ENCODE results near the gene NPPC.
A peak's percentile ranks its signal among the peaks of the same experiment; 100 is the strongest.
"Not testable (repeated sequence)": the region's sequence is repeated elsewhere in the genome, so short reads cannot be mapped to it uniquely, and the experiment has no call there.

Gene NPPC

DNA sequence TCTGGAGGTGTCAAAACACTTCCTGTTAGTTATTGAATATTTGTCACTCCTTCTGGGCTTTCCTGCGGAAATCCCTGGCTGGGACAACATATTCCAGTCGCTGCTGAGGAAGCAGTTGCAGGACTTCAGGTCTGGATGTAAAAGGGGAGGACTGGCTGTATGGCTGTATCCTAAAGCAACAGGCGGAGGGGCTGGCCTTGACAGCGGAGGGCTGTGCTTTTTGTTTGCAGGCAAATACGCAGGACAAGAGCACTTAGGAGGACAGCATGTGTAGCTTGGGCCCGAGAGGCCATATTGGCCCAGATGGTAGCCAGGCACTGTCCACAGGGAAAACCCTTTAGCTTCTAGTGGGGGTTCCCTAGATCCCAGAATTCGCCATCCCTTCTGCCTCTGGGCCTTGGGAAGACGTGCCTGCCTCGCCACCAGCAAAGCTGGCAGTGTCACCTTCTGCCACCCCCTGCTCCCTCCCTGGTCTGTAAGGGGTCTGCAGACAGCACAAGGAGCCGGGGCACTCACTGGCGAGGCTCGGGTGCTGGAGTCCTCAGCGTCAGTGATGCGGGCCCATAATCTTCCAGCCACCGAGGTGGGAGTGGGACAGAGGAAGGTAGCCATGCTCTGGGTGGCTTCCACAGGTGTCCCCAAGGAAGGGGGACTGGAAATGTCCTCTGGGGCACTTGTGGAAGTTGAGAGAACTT, 6.7 kb downstream of the NPPC start:
- DNase-seq = no peak

DNA sequence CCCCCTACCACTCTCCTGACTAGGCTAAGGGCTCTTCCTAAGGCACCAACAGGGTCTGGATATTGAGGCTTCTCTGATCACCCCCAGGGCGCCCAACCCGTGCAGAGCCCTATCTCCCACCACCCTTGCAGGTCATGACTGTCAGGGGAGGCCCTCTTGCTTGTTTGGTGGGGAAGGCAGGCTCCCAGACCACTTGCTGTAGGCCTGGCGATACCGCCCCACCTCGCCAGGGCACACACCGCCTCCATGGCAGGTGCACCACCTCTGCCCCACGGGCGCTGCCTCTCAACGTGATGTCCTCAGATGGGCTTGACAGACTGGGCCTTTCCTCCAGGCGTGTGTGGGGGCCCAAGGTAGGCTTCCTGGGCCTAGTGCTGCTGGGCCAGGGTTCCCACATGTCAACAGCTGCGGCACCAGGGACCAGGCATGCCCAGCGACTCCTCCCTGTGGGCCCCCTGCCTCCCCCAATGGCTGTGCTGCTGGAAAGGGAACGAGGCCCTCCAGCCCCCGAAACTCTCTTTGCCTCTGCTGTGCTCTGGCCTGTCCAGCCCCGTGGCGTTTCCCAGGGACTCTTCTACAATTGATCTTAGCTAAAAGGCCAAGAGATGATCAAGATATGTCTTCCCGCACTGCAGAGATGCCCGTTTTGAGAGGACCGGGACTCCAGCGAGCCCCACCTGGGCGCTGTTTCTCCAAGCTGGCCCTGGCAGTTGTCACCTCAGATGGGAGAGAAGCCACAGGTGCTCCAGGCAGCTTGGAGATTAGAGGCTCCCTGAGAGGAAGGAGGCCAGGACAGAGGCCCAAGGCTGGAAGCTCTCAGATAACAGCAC, 7.5 kb downstream of the NPPC start:
- no peak for DNase-seq

DNA sequence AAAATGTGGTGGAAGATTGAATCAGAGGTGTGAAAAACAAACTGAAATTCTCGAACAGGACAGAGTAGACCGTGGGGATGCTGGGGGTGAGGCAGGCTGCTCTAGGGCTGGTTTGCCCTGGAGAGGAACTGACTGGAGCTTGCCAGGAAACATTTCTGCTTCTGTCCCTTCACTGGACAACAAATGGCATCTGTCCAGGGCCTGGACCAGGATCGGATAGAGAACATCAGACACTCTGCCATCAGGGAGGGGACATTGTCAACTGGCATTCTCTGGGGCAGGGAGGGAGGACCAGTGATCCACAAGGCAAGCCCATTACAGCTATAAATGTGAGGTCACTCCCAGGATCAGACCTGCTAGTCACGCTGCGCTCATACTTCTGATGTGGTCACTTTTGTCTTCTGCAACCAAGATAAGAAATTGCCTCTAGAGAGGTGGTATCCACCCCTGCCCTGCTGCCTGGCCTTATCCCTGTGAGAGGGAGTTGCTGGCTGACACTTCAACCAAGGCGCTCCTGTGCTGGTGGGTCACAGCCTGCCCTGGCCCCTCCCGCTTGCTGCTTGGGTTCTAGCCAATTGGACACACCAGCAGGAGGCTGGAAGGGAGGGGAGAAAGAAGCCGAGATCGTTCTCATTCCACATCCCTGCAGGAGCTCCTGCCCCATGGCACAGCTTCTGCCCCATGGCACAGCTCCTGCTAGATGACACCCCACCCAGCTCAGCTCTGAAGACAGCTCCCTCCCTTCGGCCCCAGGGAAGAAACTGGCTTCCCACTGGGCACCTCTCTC, 8.7 kb downstream of the NPPC start:
- no peak for DNase-seq

DNA sequence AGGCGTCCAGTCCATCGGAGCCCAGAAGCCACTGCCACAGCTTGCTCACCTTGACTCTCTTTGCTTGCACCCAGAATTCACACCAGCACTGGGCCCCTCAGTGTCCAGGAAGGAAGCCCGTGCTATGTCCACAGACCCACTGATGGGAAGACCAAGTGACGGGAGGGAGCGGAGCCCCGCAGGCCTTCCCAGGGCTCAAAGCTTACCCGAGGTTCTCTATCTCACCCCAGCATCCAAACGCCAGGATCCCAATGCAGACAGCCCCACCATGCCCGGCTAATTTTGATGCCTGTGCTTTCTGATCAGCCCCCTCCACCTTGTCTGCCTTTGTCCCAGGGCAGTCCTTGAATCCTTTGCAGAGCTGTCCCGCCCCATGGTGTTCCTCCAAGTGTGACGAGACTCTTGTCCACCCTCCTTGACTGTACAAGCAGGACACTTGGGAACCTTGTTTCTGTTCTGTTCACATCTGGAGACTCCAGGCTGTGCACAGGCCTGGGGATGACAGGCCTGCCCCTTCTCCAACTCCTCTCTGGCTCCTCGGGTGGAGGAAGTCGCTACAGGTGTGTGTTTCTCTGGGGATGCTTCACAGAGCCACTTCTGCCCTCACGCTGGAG, 12.0 kb downstream of the NPPC start:
- DNase-seq = no peak

DNA sequence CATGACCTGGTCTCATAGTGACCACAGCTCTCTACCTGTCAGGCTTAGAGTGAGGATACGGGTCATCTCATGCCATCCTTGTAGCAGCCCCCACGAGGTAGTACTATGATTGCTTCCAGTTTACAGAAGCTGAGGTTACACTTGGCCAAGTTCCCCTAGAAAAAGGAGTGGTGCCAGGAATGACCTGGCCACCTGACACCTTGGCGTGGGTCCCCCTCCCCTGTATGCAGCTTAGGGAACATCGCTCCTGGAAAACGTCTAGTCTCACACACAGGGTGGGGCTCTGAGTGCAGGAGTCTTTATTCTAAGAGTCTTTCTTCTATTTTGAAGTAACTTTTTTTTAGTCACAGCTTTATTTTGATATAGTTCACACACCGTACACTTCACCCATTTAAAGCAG, 14.8 kb downstream of the NPPC start:
- DNase-seq = no peak

DNA sequence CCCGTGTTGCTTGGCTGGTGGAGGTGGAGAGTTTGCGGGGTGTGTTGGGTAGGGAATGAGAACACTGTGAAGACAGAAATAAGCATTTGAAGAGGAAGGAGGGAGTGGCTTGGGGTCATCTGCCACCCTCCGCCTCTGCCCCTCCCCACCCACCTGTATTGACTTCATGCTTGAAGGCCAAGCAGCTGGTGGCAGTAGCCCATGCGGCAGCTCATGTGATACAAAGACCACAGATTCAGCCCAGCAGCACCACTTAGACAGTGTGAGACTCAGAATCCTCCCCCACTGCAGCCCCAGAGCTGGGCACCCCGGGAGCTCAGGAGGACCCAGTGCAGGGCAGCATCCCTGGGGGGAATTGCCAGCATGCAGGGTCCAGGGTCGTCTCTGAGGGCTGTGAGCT, 15.4 kb downstream of the NPPC start:
- no peak for DNase-seq

DNA sequence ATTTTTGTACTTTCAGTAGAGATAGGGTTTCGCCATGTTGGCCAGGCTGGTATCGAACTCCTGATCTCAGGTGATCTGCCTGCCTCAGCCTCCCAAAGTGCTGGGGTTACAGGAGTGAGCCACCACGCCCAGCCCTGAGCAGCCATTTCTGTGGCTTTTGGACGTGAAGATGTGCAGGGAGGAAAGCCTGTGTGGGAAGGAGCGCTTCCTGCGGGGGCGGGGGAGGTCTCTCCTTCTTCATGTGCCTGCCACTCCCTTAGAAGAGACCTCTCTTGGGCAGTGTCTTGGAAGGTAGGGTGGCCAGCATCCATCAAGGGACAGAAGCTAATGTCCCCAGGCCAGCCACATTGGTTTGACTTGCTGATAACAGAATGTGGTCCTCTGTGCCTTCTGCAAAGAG, 16.0 kb downstream of the NPPC start:
- not testable (repeated sequence) for DNase-seq

DNA sequence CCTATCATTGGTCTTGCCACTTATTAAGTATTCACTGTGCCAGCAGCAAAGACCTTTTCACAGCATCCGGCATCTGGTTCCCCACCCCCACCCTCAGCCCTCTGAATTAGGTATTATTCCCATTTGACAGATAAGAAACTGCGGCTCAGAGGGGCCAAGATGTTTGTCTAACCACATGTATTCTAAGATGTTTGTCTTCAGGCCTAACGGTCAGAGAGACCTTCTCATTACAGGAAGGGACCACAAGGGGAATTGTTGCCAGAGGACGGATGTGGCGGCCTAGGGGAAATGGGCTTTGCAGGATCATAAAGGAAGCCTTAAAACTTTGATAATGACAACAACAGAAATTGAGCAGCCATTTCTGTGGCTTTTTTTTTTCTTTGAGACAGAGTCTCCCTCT, 16.6 kb downstream of the NPPC start:
- DNase-seq = no peak

DNA sequence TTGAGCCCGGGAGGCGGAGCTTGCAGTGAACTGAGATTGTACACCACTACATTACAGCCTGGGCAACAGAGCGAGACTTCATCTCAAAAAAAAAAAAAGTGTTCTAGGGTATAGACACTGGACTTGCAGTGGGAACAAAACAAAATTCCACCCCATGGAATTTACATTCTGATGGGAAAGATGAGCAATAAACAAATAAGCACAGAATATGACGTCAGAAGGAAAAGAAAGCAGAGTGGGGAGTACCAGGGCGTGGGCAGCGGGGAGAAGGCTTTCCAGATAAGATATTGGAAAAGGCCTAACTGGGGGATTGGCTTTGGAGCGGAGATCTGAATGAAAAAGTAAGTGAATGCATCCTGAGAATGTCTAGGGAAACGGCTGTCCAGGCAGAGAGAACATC, 17.6 kb downstream of the NPPC start:
- DNase-seq = no peak

DNA sequence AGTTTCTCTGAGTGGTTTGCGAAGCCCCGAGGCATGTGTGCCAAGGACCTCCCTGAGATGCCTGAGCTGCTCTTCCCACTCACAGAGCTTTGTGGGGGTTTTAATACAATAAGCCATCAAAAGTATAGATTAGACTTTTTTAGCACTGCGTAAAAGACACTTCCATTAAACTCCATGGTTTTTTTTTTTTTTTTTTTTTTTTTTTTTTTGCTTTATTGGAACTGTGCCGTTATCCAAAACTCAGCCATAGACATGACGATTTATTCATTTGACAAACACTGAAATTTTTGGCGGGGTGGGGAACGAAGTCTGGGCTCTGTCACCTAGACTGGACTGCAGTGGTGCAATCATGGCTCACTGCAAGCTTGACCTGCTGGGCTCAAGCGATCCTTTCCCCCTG, 18.4 kb downstream of the NPPC start:
- no peak for DNase-seq

DNA sequence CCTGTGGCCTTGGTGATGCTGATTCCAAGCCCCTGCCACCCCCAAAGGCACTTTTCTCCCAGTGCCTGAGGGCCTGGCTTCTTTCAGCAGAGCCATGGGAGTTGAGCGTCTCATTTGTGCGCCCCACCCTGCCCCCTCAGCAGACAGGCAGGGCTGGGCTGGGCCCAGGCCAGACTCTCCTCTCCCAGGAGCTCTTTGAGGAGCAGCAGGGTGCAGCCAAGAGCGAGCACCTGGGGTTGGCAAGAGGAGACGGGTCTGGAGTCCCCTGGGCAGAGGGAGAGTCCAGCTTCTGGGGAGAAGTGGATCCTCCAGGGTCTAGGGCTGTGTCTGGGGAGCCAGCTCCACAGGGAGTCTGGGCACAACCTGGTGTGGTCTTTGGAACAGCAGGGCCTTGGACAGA, 21.2 kb downstream of the NPPC start:
- no peak for DNase-seq

DNA sequence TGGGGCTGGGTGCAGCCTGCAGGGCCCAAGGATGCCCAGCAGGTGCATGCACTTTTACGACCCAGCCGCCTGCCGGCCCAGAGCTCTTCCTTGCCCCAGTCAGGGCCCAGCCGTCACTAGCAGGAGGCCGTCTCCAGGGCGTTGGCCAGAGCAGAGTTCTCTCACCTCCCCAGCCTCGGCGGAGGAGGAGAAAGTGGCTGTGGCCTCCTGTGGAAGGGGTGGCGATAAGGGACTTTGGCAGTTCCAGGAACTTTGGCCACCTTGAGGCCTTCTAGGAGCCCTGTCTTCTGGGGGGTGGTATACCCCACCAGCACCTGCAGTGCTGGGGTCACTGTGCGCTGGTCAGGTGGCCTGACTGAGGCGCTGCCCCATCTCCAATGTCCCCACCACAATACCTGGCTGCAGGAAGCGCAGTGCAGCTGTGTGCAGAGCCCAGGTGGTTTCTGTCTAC, 22.0 kb downstream of the NPPC start:
- DNase-seq = no peak

DNA sequence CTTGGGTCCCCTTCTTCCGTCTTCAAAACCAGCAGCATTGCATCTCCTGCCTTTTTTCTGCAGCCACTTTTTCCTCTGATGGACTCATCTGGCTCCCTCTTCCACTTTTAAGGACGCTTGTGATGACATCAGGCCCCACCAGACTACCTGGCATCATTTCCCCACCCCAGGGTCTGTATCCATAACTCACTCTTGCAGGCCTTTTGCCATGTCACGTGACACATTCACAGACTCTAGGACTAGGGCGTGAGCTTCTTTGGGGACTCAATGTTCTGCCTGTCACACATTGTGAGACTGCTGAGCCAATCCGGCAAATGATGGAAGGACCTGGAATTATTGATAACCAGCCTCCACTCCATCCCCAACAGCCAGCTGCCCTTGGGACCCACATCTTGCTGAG, 23.6 kb downstream of the NPPC start:
- no peak for DNase-seq

DNA sequence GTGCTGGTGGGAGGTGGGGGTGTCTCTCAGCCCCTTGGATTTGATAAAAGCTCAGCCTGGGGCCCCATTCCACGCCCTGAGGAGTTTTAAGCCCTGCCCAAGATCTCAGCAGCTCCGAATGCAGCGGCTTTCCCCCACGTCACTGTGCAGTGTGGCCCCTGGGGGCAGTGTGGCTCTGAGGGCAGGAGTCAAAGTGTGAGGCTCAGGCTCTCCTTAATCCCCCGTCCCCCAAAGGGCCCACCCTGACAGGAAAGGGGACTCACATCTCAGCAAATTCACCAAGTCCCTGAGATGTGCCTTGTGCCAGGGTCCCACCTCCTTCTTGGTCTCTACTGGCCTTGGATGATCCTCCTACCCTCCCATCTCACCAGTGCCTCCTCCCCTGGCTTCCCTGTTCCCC, 25.2 kb downstream of the NPPC start:
- no peak for DNase-seq

DNA sequence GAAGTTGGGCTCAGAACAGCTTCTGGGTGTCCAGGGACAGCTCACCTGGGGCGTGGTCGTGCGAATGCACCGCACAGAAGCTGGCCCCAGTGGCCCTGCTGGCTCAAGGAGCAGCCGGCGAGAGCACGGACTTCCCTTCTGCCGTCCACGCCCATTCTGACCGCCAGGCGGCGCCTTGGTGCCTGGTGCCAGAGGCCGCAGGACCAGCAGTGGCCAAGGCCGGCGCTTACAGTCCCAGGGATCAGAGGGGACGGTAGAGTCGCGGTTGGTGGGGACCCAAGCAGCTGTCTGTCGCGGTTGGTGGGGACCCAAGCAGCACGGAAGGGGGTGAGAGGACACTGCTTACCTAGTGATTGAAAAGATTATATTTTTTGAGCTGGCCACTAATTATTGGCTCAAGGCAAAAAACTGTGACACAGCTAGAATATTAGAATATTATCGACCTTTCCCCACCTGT, 25.7 kb downstream of the NPPC start:
- peak; percentile 18 to 28 for DNase-seq

DNA sequence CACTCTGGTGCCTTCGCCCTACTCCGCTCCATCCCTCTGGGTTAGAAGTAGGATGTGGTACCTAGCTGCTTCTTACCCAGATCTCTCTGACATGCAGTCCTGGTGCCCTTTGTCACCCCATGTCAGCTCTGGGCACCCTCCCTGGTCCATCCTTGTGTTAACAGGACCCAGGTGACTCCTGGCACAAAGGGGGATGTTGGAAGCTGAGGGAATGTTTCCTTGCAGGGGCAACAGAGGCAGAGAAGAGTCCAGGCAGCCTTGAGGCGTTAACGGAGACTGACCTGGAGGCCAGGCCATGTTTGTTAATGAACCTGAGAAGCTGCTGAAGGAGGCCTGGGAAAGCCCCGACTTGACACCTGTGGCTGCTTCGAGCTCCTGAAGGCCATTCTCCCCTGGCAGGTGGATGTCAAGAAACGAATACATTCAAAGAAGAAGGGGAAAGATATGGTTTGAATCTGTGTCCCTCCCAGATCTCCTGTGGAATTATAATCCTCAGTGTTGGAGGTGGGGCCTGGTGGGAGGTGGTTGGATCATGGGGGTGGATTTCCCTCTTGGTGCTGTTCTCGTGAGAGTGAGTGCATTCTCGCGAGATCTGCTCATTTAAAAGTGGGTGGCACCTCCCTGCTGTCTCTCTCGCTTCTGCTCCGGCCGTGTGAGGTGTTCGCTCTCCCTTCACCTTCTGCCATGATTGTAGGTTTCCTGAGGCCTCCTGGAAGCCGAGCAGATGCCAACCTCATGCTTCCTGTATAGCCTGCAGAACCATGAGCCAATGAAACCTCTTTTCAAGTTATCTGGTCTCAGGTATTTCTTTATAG, 31.4 kb downstream of the NPPC start:
- no peak for DNase-seq

DNA sequence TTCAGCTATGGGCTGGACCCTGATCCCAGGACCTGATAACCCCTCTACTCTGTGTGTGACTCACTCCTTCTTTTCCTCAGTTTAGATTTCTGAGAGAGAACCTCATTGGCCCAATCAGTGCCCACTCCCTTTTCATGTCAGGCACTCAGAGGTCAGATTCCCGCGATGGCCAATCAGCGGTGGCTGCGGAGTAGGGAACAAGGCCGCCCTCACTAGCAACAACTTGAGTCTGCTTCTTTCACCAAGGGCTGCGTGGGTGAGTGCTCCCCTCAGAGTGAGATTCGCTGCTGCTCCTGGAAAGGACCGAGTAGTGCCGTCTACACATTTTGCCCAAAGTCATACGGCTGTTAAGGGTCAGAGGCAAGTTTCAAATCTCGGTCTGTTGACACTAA, 34.7 kb downstream of the NPPC start:
- no peak for DNase-seq

DNA sequence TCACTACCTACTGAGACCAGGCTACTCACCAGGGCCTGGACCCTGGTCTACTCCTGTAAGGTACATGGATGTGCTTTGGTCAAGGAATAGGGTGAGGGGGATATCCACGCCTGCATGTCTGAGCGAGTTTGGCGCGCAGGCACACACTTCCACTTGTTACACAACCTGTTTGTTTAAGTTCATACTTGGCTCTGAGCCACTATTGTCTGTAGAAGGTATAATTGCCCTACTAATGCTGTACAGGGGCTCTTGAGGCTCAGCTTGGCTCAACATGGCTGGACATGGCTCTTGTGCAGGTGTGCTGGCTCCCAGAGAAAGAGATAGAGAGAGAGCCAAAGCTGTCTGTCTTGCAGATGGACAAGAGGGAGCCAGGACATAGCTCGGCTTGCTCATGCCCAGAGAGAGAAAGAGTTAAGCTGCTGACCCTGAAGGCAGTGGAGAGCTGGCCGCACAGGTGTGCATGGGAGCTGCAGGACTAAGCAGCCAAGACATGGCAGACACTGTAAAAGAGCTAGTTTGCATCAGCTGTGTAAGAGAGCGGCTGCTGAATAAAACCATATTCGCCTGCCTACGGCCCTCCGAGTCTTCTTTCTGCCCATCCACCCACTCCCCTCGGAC, 35.2 kb downstream of the NPPC start:
- DNase-seq = no peak

DNA sequence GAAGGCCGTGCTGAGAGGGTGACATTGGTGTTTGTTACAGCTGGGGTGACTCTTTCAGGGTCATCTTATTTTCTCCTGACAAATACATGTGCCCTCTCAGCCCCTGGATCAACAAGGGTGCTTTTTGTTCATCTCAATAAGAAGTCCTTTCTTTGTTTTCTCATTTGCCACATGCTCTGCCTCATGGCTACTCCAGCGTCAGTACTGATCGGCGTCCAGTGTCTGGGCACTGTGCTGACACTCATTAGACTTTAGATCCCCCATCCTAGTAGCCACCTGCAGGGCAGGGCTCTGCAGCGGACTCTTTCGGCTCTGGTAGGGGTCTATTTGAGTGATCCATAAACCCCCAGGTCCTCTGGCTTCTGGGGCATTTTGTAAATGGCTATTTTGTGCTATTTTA, 38.4 kb downstream of the NPPC start:
- DNase-seq = no peak

DNA sequence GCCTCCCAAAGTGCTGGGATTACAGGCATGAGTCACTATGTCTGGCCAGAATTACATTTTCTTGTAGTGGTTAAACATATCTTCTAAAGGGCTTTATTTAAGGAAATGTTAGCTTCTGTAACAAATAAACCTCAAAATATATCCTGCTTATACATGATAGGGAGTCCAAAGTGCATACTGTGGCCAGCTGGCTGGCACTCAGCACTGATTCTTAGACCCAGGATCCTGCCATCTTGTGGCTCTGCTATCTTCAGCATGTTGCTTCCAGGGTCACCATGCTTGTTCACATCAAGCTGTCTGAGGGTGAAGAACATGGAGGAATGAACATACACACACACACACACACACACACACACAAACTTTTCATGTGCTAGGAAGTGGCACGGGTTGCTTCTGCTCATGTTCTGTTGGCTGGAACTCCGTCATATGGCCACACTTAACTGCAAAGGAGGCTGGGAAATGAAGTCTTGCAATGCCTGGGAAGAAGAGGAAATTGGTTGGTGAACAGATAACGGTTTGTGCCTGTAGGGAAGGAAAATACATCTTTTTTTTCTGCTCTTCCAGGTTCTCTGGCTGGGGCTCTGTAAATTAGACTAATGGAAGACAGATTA, 40.0 kb downstream of the NPPC start:
- DNase-seq = no peak

DNA sequence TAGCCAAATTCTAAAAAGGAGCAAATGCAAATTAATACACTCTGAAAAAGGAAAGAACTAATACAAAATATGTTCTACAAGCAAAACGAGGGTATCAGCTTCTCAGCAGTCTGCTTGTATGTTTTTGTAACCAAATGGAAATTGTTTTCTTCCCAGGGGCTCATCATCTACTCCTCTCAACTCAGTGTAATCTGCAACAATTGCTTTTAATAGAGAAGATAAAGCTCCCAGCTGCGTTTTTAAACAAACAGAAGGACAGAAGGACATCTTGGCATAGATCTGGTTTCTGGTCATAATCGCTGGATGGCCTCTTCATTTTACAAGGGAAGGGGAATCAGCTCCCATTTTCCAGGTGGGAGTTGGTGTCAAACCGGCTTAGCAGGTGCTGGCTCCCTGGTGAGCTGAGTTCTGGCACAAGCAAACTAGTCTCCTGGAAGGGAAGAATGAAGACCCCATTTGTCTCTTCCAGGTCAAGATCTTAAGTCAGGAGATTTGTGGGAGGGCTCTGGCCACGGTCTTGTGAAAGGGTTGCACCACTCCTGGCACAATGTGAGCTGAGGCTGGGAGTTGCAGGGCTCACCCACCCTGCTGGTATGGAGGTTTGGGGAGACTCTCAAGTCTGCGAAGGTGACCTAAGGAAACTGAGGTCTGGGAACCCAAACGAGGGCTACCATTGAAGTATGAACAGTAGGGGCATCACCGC, 41.6 kb downstream of the NPPC start:
- DNase-seq = no peak
